HL-60 (cell line): ENCODE data around the gene TEX22.
A peak's percentile ranks its signal among the peaks of the same experiment; 100 is the strongest.

Experiments
- DNase-seq, 2 experiments: peaks; one replicate each; pipeline ENCODE4 v3.0.0-alpha.2; 2010 to 2020; ENCODE audit warnings: low read depth in 1 of 2, low spot score in 1 of 2
- H3K27ac ChIP-seq: fragments of 250-450 bp; sonication (Bioruptor Pico); replicated peaks from 2 replicates; pipeline ENCODE4 v1.5.1; 2020; ENCODE audit warnings: mild to moderate bottlenecking, moderate library complexity
- H3K27me3 ChIP-seq: fragments of 250-450 bp; sonication (Bioruptor Pico); 2 replicates; pipeline ENCODE4 v1.5.1; 2021; ENCODE audit warnings: mild to moderate bottlenecking, moderate library complexity; ENCODE audit not compliant: insufficient read depth, poor library complexity, severe bottlenecking
- H3K4me3 ChIP-seq: replicated peaks from 2 replicates; pipeline ENCODE4 v1.5.1; 2011; ENCODE audit warnings: mild to moderate bottlenecking, control low read depth, low read length; ENCODE audit not compliant: insufficient read depth
- CTCF ChIP-seq: IDR thresholded peaks from one replicate; pipeline ENCODE4 v1.5.1; 2011; ENCODE audit warnings: low read length, control low read depth, inconsistent platforms; ENCODE audit not compliant: insufficient read depth
- GABPA ChIP-seq: IDR thresholded peaks from 2 replicates; pipeline ENCODE4 v1.6.1; 2012; ENCODE audit warnings: low read depth
- POLR2AphosphoS5 ChIP-seq: IDR thresholded peaks from 2 replicates; pipeline ENCODE4 v1.6.1; 2012; ENCODE audit warnings: low read depth
- SPI1 ChIP-seq: IDR thresholded peaks from 2 replicates; pipeline ENCODE4 v1.6.1; 2012; ENCODE audit warnings: low read depth, mild to moderate bottlenecking, borderline replicate concordance
- TF ChIP-seq, protein P1 (sequence below): IDR thresholded peaks from 2 replicates; pipeline ENCODE4 v1.6.1; 2012; ENCODE audit warnings: low read depth; ENCODE audit not compliant: insufficient replicate concordance

TEX22 gene

DNA sequence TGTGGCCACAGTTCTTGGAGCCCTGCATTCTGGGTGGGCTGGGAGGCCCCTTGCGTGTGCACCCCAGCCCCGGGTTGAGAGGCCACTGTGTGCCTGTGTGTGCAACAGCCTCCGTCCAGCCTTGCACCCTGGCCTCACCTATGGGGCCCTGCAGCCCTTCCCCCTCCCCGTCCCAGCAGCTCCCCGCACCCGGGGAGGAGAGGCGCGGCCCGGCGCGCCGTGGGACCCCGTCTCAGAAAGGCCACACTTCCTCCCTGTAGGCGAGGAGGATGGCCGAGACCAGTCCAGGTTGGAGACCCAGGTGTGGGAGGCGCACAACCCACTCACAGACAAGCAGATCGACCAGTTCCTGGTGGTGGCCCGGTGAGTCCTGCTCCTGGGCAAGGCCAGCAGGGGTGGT lies 59.7 kb downstream of the TEX22 start:
- no peak overlapping the region for H3K4me3 ChIP-seq
- no peak overlapping the region for H3K27ac ChIP-seq
- TF ChIP-seq POLR2AphosphoS5 (peak; percentile 17; the same call in 1 of the 2 replicates), CTCF (no peak)

GRCh38 chr14:105458571-105458970 lies 60.2 kb downstream of the TEX22 start:
- TF ChIP-seq, protein P1, sequence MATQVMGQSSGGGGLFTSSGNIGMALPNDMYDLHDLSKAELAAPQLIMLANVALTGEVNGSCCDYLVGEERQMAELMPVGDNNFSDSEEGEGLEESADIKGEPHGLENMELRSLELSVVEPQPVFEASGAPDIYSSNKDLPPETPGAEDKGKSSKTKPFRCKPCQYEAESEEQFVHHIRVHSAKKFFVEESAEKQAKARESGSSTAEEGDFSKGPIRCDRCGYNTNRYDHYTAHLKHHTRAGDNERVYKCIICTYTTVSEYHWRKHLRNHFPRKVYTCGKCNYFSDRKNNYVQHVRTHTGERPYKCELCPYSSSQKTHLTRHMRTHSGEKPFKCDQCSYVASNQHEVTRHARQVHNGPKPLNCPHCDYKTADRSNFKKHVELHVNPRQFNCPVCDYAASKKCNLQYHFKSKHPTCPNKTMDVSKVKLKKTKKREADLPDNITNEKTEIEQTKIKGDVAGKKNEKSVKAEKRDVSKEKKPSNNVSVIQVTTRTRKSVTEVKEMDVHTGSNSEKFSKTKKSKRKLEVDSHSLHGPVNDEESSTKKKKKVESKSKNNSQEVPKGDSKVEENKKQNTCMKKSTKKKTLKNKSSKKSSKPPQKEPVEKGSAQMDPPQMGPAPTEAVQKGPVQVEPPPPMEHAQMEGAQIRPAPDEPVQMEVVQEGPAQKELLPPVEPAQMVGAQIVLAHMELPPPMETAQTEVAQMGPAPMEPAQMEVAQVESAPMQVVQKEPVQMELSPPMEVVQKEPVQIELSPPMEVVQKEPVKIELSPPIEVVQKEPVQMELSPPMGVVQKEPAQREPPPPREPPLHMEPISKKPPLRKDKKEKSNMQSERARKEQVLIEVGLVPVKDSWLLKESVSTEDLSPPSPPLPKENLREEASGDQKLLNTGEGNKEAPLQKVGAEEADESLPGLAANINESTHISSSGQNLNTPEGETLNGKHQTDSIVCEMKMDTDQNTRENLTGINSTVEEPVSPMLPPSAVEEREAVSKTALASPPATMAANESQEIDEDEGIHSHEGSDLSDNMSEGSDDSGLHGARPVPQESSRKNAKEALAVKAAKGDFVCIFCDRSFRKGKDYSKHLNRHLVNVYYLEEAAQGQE, result no peak
- TF ChIP-seq SPI1 (no peak), CTCF (no peak), GABPA (no peak), POLR2AphosphoS5 (no peak)
- H3K27me3 ChIP-seq, result no peaks in the 10 kb centered on the region
- no peak overlapping the region for H3K4me3 ChIP-seq
- no peak for DNase-seq
- H3K27ac ChIP-seq, result no peak overlapping the region

More for the DNA sequence above, 59.7 kb downstream of the TEX22 start:
- no peaks in the 10 kb centered on the region for H3K27me3 ChIP-seq
- no peak for DNase-seq

DNA sequence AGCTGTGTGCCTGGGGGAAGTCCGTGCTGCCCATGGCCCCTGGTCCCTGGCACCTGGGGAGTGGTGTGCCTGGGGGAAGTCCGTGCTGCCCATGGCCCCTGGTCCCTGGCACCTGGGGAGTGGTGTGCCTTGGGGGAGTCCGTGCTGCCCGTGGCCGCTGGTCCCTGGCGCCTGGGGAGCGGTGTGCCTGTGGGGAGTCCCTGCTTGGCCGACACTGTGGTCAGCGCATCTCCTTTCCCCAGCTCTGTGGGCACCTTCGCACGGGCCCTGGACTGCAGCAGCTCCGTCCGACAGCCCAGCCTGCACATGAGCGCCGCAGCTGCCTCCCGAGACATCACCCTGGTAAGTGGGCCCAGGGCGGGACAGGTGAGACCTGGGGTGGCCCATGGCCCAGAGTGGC lies 61.8 kb downstream of the TEX22 start:
- H3K27ac ChIP-seq, result no peak overlapping the region
- no peaks in the 10 kb centered on the region for H3K27me3 ChIP-seq
- no peak overlapping the region for H3K4me3 ChIP-seq
- no peak for DNase-seq
- TF ChIP-seq, protein P1, result no peak
- TF ChIP-seq CTCF, result no peak
- no peak for TF ChIP-seq GABPA
- TF ChIP-seq SPI1, result no peak
- TF ChIP-seq POLR2AphosphoS5, result no peak

DNA sequence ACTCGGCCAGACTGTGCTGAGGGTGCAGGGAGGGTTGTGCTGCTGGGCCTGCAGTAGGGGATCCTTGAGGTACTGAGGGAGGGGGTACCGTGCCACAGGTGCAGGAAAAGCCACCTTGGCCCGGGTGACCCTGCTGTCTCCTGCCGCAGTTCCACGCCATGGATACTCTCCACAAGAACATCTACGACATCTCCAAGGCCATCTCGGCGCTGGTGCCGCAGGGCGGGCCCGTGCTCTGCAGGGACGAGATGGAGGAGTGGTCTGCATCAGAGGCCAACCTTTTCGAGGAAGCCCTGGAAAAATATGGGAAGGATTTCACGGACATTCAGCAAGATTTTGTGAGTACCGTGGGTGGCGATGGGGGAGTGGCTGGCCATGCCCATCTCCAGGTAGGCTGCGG lies 62.3 kb downstream of the TEX22 start:
- Histone ChIP-seq H3K27ac (no peak overlapping the region), H3K4me3 (no peak overlapping the region), H3K27me3 (no peaks in the 10 kb centered on the region)
- DNase-seq, result no peak
- no peak for TF ChIP-seq CTCF
- TF ChIP-seq GABPA, result no peak
- no peak for TF ChIP-seq SPI1
- no peak for TF ChIP-seq POLR2AphosphoS5
- TF ChIP-seq, protein P1, result no peak
